ENCODE data around the gene EHD4. TPM values are rescaled to one million over a fixed set of nuclear protein-coding genes. Genes with fewer than 3 reads are reported as not detected.

Gene EHD4
- total and polyA plus RNA-seq, 2 donors (not counting 3 experiments of a cell fraction or from before 2014, with no cell fraction given), result 96.7 to 128 TPM

DNA sequence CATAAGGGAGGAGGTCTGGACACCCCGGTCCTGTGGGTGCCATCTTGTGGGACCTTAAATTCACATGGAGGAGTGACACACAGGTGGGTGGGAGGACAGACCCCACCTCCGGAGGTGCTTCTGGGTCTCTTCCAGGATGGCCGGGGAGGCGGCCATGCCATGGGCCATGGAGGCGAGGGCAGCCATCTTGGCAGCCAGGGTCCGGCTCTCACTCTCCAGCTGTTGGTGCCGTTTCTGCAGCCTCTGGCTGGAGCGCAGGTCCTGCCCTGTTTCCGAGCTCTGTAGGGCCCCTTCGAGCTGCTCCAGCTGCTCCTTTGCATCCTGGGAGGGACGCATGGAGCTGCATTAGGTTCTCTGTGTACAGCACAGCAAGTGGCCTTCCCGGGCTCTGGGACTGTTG, 97.6 kb downstream of the EHD4 start:
- dilution Hi-C loops (cut with MboI; ENCODE audit: extremely low pct_ligation_motif_present, low sequenced_read_pairs), result no loop called here
- CTCF ChIA-PET, result interaction anchor here (1.3 kb wide), 1 partner anchor 30 kb away, joined by 3 read pairs; no protein-coding TSS in a partner anchor
- no peaks in the 10 kb centered on the region for H3K79me2 ChIP-seq (ENCODE audit: control insufficient read depth, insufficient read depth, low read length)

More for the DNA sequence above, 97.6 kb downstream of the EHD4 start:
- Histone ChIP-seq H3K9me1 (replicated peaks; ENCODE audit: control insufficient read depth, extremely low read depth, insufficient read depth, low read length) (no peaks in the 10 kb centered on the region), H3K9me3 (replicated peaks; ENCODE audit: control insufficient read depth, insufficient read depth, low read length) (no peaks in the 10 kb centered on the region), H4K20me1 (replicated peaks; ENCODE audit: control insufficient read depth, extremely low read depth, insufficient read depth, low read length) (no peaks in the 10 kb centered on the region), H3K4me3 (replicated peaks in 1 of 3; ENCODE audit: insufficient read depth in 1 of 3, low read depth in 1 of 3, low read length in 3 of 3) (no peak overlapping the region), H3K4me2 (ENCODE audit: insufficient read depth, low read length) (no peak overlapping the region), H3K27ac (ENCODE audit: insufficient read depth, low read depth, low read length) (no peak overlapping the region), H3K4me1 (ENCODE audit: control insufficient read depth, extremely low read depth, insufficient read depth, low read length) (no peaks in the 10 kb centered on the region), H3K36me3 (ENCODE audit: control insufficient read depth in 2 of 2, extremely low read depth in 1 of 2, insufficient read depth in 2 of 2, low read length in 2 of 2) (peaks cover 0 to 49% of the 10 kb centered on the region in 2 experiments), H3K27me3 (ENCODE audit: control insufficient read depth in 2 of 2, insufficient read depth in 2 of 2, low read length in 2 of 2) (no peaks in the 10 kb centered on the region), H2AFZ (ENCODE audit: low read depth, low read length) (no peak overlapping the region), H3K9ac (replicated peaks; ENCODE audit: extremely low read depth, insufficient read depth, low read length) (no peak overlapping the region)
- intact Hi-C loops (cut with micrococcal nuclease), result no loop called here
- FAIRE-seq, result no peak
- TF ChIP-seq GATA2 (IDR thresholded peaks at IDR 0.05; ENCODE audit: insufficient read depth, insufficient read length, low read depth, low read length) (no peak), POLR2AphosphoS5 (IDR thresholded peaks at IDR 0.05; ENCODE audit: insufficient read depth, low read depth, low read length) (no peak), FOS (IDR thresholded peaks at IDR 0.05; ENCODE audit: borderline replicate concordance, insufficient read depth, low read length) (no peak), MYC (IDR thresholded peaks at IDR 0.05; ENCODE audit: low read depth, low read length) (no peak), POLR2A (IDR thresholded peaks at IDR 0.05; ENCODE audit: low read depth, low read length) (no peak), JUN (IDR thresholded peaks at IDR 0.05; ENCODE audit: borderline replicate concordance, insufficient read depth, insufficient read length, low read depth) (no peak), EZH2 (IDR thresholded peaks at IDR 0.05; ENCODE audit: borderline replicate concordance, low read depth, low read length, severe bottlenecking) (no peak)
- TF ChIP-seq, protein P1, sequence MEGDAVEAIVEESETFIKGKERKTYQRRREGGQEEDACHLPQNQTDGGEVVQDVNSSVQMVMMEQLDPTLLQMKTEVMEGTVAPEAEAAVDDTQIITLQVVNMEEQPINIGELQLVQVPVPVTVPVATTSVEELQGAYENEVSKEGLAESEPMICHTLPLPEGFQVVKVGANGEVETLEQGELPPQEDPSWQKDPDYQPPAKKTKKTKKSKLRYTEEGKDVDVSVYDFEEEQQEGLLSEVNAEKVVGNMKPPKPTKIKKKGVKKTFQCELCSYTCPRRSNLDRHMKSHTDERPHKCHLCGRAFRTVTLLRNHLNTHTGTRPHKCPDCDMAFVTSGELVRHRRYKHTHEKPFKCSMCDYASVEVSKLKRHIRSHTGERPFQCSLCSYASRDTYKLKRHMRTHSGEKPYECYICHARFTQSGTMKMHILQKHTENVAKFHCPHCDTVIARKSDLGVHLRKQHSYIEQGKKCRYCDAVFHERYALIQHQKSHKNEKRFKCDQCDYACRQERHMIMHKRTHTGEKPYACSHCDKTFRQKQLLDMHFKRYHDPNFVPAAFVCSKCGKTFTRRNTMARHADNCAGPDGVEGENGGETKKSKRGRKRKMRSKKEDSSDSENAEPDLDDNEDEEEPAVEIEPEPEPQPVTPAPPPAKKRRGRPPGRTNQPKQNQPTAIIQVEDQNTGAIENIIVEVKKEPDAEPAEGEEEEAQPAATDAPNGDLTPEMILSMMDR (IDR thresholded peaks at IDR 0.05; ENCODE audit: extremely low read depth in 1 of 2, insufficient read depth in 1 of 2, low read depth in 1 of 2, low read length in 2 of 2), result no peak
- TF ChIP-seq, protein P2, sequence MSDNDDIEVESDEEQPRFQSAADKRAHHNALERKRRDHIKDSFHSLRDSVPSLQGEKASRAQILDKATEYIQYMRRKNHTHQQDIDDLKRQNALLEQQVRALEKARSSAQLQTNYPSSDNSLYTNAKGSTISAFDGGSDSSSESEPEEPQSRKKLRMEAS (IDR thresholded peaks at IDR 0.05; ENCODE audit: insufficient read depth, insufficient read length), result no peak
- POLR2A ChIA-PET, result no interaction called here
- no TSS peak for BruUV-seq (replicated peaks)
- no peak for DNase-seq (ENCODE audit: low read depth, low spot score)
